ENCODE data around the gene POU6F1.

Gene POU6F1

GRCh38 chr12:51160814-51161459, 56.9 kb downstream of the POU6F1 start:
- DNase-seq, result no peak

- DNase-seq, result no peak
These were observed 61.6 kb downstream of the POU6F1 start for GRCh38 chr12:51156245-51156765.

- DNase-seq, result no peak
These were observed 64.9 kb downstream of the POU6F1 start for GRCh38 chr12:51152953-51153352.

GRCh38 chr12:51150777-51151176, 67.1 kb downstream of the POU6F1 start:
- DNase-seq, result no peak

GRCh38 chr12:51147309-51147708, 70.6 kb downstream of the POU6F1 start:
- DNase-seq, result no peak

- DNase-seq, result no peak
These were observed 78.5 kb downstream of the POU6F1 start for GRCh38 chr12:51139292-51139844.

Measured in fibroblast of upper back skin (primary cell).